ENCODE measurements around the gene ADAR. TPM values are rescaled to one million over a fixed set of nuclear protein-coding genes. Genes with fewer than 3 reads are reported as not detected.

The ADAR gene
- total RNA-seq, 3 donors from 2014 or later = 71.4 to 115 (median 104) TPM

- H3K27me3 ChIP-seq = no peaks in the 10 kb centered on the region
- H3K27ac ChIP-seq = no peak overlapping the region
- no peaks in the 10 kb centered on the region for H3K9me3 ChIP-seq
- H3K4me1 ChIP-seq = no peaks in the 10 kb centered on the region
- no peak for DNase-seq (ENCODE audit: low spot score in 2 of 2)
- H3K36me3 ChIP-seq = peaks cover 47% of the 10 kb centered on the region
- intact Hi-C loops (cut with DNase I; ENCODE audit: low total_unique reads) = no loop called here
- TF ChIP-seq POLR2A (IDR thresholded peaks at IDR 0.05) = no peak
- no peak for TF ChIP-seq POLR2AphosphoS5 (IDR thresholded peaks at IDR 0.05)
- TF ChIP-seq, protein P1, sequence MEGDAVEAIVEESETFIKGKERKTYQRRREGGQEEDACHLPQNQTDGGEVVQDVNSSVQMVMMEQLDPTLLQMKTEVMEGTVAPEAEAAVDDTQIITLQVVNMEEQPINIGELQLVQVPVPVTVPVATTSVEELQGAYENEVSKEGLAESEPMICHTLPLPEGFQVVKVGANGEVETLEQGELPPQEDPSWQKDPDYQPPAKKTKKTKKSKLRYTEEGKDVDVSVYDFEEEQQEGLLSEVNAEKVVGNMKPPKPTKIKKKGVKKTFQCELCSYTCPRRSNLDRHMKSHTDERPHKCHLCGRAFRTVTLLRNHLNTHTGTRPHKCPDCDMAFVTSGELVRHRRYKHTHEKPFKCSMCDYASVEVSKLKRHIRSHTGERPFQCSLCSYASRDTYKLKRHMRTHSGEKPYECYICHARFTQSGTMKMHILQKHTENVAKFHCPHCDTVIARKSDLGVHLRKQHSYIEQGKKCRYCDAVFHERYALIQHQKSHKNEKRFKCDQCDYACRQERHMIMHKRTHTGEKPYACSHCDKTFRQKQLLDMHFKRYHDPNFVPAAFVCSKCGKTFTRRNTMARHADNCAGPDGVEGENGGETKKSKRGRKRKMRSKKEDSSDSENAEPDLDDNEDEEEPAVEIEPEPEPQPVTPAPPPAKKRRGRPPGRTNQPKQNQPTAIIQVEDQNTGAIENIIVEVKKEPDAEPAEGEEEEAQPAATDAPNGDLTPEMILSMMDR (IDR thresholded peaks at IDR 0.05) = no peak
- H3K4me3 ChIP-seq = no peak overlapping the region
Observed at GRCh38 chr1:154593390-154593789, 14.6 kb downstream of the ADAR start.

DNA sequence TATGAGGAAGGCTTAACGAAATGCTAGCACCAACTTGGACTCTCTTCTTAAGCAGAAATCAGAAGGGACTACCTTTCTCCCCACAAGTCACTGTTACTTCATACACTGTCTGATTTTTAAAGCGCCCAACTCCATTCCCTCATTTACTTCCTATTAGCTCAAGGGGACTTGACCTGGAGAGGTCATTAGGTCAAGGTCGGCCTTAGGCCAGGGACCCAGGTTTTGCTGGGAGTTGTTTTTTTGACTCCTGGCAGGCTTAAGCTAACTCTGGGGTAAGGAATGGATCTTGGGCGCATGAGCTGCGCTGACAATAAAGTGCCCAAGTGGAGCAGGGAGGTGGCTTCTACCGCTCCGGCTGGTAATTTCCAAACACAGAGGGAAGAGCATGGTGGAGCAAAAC lies 16.8 kb downstream of the ADAR start:
- DNase-seq (ENCODE audit: low spot score in 2 of 2) = no peak
- H3K9me3 ChIP-seq = no peaks in the 10 kb centered on the region
- no peak overlapping the region for H3K4me3 ChIP-seq
- TF ChIP-seq POLR2AphosphoS5 (IDR thresholded peaks at IDR 0.05) = no peak
- TF ChIP-seq POLR2A (IDR thresholded peaks at IDR 0.05) = no peak
- intact Hi-C loops (cut with DNase I; ENCODE audit: low total_unique reads) = no loop called here
- H3K27ac ChIP-seq = no peak overlapping the region
- H3K36me3 ChIP-seq = peaks cover 42% of the 10 kb centered on the region
- H3K4me1 ChIP-seq = no peaks in the 10 kb centered on the region
- H3K27me3 ChIP-seq = no peaks in the 10 kb centered on the region

GRCh38 chr1:154590756-154591155 lies 17.2 kb downstream of the ADAR start:
- DNase-seq (ENCODE audit: low spot score in 2 of 2) = no peak
- Histone ChIP-seq H3K4me3 (no peak overlapping the region), H3K27me3 (no peaks in the 10 kb centered on the region), H3K36me3 (peaks cover 38% of the 10 kb centered on the region), H3K4me1 (no peaks in the 10 kb centered on the region), H3K27ac (no peak overlapping the region), H3K9me3 (no peaks in the 10 kb centered on the region)
- TF ChIP-seq POLR2AphosphoS5 (IDR thresholded peaks at IDR 0.05) (no peak), POLR2A (IDR thresholded peaks at IDR 0.05) (no peak)
- TF ChIP-seq, protein P1 (IDR thresholded peaks at IDR 0.05) = no peak
- intact Hi-C loops (cut with DNase I; ENCODE audit: low total_unique reads) = no loop called here

GRCh38 chr1:154589780-154590179 lies 18.2 kb downstream of the ADAR start:
- H3K9me3 ChIP-seq = no peaks in the 10 kb centered on the region
- no peak overlapping the region for H3K27ac ChIP-seq
- H3K27me3 ChIP-seq = no peaks in the 10 kb centered on the region
- H3K4me3 ChIP-seq = no peak overlapping the region
- TF ChIP-seq POLR2AphosphoS5 (IDR thresholded peaks at IDR 0.05) (no peak), POLR2A (IDR thresholded peaks at IDR 0.05) (no peak)
- TF ChIP-seq, protein P1 (IDR thresholded peaks at IDR 0.05) = no peak
- peaks cover 31% of the 10 kb centered on the region for H3K36me3 ChIP-seq
- H3K4me1 ChIP-seq = no peaks in the 10 kb centered on the region
- no peak for DNase-seq (ENCODE audit: low spot score in 2 of 2)
- intact Hi-C loops (cut with DNase I; ENCODE audit: low total_unique reads) = no loop called here

- H3K9me3 ChIP-seq = no peaks in the 10 kb centered on the region
- no peaks in the 10 kb centered on the region for H3K27me3 ChIP-seq
- H3K27ac ChIP-seq = no peak overlapping the region
- TF ChIP-seq POLR2AphosphoS5 (IDR thresholded peaks at IDR 0.05) (no peak), POLR2A (IDR thresholded peaks at IDR 0.05) (no peak)
- TF ChIP-seq, protein P1 (IDR thresholded peaks at IDR 0.05) = no peak
- intact Hi-C loops (cut with DNase I; ENCODE audit: low total_unique reads) = no loop called here
- peaks cover 59% of the 10 kb centered on the region for H3K36me3 ChIP-seq
- H3K4me1 ChIP-seq = no peaks in the 10 kb centered on the region
- no peak for DNase-seq (ENCODE audit: low spot score in 2 of 2)
- no peak overlapping the region for H3K4me3 ChIP-seq
Observed at GRCh38 chr1:154586641-154587040, 21.3 kb downstream of the ADAR start.

- TF ChIP-seq POLR2A (IDR thresholded peaks at IDR 0.05) (no peak), POLR2AphosphoS5 (IDR thresholded peaks at IDR 0.05) (no peak)
- TF ChIP-seq, protein P1 (IDR thresholded peaks at IDR 0.05) = no peak
- intact Hi-C loops (cut with DNase I; ENCODE audit: low total_unique reads) = no loop called here
- Histone ChIP-seq H3K4me3 (no peak overlapping the region), H3K27ac (no peak overlapping the region), H3K4me1 (no peaks in the 10 kb centered on the region), H3K36me3 (peaks cover 59% of the 10 kb centered on the region), H3K9me3 (no peaks in the 10 kb centered on the region), H3K27me3 (no peaks in the 10 kb centered on the region)
- no peak for DNase-seq (ENCODE audit: low spot score in 2 of 2)
Observed at GRCh38 chr1:154586231-154586630, 21.8 kb downstream of the ADAR start.

Measured in breast epithelium (tissue), 4 donors.